Panc1 (cell line): Measurements from ENCODE around the gene ZNF783.

Experiments
- TF ChIP-seq, protein P1 (sequence below): fragments of 450-650 bp; IDR thresholded peaks from 2 replicates; pipeline ENCODE4 v1.5.1; 2017; ENCODE audit warnings: mild to moderate bottlenecking
- TF ChIP-seq, protein P2 (sequence below), 2 experiments: IDR thresholded peaks; 2 replicates each; pipeline ENCODE4 v1.6.1; 2011 to 2012; ENCODE audit warnings: low read depth in 2 of 2, control low read depth in 1 of 2, low read length in 1 of 2, mild to moderate bottlenecking in 1 of 2, moderate library complexity in 1 of 2; ENCODE audit not compliant: insufficient read depth in 1 of 2

DNA sequence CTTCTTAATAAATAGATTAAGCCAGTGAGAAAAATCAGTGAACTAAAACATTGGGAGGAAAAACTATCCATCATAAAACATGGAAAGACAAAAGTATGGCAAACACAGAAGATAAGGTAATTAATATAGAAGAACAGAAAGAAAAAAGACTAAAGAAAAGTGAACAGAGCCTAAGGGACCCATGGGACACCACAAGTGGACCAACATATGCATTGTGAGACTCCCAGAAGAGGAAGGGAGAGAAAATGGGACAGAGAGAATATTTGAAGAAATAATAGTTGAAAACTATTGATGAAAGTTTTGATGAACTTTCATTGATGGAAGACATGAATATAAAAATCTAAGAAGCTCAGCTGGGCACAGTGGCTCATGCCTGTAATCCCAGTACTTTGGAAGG lies 71.3 kb downstream of the ZNF783 start:
- TF ChIP-seq, protein P1, sequence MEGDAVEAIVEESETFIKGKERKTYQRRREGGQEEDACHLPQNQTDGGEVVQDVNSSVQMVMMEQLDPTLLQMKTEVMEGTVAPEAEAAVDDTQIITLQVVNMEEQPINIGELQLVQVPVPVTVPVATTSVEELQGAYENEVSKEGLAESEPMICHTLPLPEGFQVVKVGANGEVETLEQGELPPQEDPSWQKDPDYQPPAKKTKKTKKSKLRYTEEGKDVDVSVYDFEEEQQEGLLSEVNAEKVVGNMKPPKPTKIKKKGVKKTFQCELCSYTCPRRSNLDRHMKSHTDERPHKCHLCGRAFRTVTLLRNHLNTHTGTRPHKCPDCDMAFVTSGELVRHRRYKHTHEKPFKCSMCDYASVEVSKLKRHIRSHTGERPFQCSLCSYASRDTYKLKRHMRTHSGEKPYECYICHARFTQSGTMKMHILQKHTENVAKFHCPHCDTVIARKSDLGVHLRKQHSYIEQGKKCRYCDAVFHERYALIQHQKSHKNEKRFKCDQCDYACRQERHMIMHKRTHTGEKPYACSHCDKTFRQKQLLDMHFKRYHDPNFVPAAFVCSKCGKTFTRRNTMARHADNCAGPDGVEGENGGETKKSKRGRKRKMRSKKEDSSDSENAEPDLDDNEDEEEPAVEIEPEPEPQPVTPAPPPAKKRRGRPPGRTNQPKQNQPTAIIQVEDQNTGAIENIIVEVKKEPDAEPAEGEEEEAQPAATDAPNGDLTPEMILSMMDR = no peak
- TF ChIP-seq, protein P2, sequence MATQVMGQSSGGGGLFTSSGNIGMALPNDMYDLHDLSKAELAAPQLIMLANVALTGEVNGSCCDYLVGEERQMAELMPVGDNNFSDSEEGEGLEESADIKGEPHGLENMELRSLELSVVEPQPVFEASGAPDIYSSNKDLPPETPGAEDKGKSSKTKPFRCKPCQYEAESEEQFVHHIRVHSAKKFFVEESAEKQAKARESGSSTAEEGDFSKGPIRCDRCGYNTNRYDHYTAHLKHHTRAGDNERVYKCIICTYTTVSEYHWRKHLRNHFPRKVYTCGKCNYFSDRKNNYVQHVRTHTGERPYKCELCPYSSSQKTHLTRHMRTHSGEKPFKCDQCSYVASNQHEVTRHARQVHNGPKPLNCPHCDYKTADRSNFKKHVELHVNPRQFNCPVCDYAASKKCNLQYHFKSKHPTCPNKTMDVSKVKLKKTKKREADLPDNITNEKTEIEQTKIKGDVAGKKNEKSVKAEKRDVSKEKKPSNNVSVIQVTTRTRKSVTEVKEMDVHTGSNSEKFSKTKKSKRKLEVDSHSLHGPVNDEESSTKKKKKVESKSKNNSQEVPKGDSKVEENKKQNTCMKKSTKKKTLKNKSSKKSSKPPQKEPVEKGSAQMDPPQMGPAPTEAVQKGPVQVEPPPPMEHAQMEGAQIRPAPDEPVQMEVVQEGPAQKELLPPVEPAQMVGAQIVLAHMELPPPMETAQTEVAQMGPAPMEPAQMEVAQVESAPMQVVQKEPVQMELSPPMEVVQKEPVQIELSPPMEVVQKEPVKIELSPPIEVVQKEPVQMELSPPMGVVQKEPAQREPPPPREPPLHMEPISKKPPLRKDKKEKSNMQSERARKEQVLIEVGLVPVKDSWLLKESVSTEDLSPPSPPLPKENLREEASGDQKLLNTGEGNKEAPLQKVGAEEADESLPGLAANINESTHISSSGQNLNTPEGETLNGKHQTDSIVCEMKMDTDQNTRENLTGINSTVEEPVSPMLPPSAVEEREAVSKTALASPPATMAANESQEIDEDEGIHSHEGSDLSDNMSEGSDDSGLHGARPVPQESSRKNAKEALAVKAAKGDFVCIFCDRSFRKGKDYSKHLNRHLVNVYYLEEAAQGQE (IDR thresholded peaks at IDR 0.05; ENCODE audit: insufficient read depth in 1 of 2, low read depth in 2 of 2, low read length in 1 of 2) = no peak
